NCI-H2081 (cell line): ENCODE data around the gene RAB11FIP3.

Source experiments
- DNase-seq, 2 experiments: peaks; one replicate each; lab custom pipeline; 2025; lab: John Stamatoyannopoulos, UW

Gene RAB11FIP3

DNA sequence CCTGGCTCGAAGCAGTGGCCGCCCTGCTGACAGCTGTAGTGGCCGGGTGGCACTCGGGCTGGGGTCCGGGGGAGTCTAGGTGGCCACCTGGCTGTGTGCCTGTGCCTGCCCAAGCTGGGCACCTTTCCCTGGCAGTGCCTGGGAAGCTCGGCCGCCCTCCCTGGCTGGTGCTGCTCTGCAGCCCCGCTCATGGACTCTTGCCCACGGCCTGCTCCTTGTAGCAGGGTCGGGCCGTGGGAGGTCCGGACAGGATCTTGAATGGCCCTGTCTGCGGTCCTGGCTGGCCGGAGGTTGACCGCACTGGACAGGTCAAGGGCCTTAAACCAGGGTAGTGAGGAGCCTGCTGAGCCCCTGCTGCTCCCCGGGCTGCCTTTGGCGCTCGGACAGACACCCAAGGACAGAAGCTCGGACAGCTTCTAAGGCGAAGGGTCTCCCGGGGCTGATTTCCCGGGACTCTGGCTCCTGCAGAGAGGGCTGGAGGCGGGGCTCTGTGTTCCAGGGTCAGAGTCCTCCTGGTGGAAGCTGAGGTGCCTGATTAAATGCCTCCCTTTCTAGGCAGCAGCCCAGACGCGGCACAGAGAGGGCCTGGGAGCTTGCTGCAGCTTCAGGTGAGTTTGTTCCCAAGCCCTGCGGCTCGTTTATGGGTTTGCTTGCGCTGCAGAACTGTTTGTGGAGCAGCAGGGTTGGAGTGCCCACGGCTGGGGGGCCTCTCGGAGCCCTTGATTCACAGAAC lies 108.1 kb downstream of the RAB11FIP3 start:
- no peak for DNase-seq

DNA sequence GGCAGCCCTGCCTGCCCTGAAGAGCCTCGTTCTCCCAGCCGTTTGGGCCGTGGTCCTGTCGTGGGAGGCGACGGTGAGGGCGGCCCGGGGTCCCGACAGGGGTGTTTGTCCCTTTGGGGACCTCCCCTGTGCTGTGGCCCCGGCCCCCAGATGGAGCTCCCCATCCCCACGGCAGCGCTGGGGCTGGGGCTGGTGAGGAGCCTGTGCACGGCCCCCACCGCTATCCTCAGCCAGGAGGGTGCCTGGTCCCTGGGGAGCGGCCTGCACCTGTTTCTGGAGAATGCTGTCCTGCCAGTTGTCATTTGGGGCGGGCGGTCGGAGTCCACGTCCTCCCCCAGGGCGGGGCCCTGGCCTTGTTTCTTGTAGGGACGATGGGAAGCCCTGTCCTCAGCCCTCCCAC lies 108.7 kb downstream of the RAB11FIP3 start:
- no peak for DNase-seq

DNA sequence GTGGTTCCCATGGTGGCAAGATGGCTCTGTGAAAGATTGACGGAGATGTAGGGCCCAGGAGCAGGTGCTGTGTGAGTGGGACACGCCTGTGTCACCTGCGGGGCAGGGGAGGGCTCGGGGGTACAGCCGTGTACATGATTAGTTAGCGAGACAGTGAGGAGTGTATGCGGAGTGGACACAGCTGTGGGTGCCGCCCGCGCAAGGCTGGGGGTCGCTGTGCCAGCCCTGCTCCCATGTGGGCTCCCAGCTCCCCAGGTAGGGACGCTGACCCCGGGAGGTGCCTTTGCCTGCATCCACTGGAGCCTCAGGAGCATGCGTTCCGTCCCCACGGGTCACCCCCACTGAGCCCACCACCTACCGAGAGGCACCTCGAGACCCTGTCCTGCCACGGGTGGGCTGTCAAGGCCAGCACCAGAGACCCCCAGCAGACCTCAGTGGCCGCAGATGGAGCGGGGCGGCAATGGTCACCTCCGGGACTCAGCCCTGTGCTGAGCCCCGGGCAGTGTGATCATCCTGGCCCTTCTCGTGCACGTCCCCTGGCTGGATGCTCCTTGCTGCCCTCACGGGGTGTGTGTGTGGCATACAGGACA lies 109.5 kb downstream of the RAB11FIP3 start:
- DNase-seq, result no peak

DNA sequence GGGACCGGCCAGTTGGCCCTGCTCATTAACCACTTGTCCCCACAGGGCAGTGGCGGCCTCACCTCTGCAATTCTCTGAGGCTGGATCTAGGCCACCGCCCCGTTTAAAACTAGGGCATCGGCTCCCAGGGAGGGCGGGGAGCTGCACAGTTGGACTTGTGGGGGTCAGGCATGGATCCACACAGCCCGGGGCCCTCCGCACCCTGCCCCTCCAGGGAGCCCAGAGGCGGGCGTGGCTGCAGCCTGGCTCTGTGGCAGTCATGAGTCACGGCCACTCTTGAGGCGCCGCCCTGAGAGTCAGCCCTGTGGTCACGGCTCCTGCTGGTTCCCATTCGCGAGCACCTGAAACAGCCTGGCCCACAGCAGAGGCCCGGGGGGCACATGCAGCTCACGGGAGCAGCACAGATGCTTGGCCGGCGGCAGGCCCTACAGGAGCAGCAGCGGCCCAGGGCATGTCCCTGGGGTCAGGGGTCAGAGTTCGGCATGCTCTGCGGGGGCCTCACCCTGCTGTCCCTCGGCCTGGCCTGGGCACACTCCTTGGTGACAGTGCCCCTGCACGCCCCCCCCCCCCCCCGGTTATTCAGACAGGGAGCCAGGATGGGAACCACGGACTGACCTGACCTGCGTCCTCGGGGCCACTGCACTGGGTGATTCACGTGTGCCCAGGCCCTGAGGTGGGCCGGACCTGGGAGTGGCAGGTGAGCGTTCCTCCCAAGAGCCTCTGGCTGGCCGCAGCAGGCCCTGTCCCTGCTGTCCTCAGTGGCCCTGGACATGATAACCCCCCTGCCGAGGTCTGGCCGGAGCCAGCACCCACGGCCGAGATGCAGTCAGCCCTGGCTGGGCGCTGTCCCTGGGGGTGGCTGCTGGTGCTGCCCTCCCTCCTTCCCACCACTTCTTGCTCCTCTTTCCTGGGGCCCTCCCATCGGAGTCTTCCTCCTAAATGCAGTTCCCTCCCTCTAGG lies 110.3 kb downstream of the RAB11FIP3 start:
- no peak for DNase-seq

DNA sequence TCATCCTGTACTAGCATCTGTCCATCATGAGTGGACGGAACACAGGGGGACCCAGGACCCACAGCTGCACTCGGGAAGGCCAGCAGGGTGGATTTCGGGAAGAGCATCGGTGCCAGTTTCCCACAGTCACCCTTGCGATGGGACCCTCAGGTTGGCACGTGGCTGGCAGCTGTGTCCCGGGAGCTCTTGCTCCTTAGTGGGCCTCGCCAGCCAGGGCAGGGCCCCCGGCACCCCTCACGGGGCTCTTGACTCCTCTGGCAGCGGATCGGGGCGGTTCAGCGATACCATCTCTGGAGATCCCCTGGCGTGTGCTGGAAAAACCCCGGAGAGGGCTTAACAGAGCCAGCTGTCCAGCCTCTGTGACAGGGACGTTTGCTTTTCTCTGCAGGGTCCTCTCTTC lies 111.3 kb downstream of the RAB11FIP3 start:
- DNase-seq, result no peak

DNA sequence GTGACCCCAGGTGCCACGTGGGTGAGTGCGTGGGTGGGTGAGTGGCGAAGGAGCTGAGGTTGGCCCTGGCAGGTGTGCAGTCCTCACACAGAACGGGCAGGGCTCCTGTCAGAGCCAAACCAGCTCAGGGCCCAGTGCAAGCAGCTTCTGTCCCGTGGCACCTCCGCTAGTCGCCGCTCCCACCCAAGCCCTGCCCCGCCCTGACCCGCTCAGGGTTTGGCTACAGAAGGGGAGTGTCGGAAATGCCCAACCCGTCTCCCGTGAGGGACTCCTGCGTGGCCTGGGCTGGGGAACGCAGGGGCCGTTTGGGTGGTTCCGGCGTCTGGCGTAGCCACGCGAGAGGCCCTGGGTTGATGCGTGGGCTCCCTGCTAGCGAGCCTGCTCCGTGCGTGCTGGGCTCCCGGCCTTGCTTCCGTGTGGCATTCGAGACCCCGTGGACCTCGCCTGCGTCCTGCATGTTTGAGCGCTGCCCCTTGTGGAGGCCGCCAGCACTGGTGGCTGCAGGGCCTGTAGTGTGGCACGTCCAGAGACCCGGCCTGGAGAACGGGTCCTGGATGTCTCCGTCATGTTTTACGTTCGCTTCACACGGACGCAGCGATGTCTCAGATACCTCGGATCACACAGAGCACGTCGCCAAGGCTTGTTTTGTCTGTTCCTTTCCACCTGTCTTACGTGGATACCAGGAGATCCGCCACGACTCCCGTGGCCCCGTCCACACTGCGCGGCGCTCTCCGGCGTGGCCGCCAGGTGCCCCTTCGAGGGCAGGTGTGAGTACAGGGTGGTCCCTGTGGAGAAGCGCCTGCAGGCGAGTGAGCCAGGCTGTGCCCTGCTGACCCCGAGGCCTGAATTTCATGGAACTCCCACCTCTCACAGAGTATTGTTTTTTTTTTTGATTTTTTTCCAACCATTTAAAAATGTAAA lies 112.2 kb downstream of the RAB11FIP3 start:
- no peak for DNase-seq

DNA sequence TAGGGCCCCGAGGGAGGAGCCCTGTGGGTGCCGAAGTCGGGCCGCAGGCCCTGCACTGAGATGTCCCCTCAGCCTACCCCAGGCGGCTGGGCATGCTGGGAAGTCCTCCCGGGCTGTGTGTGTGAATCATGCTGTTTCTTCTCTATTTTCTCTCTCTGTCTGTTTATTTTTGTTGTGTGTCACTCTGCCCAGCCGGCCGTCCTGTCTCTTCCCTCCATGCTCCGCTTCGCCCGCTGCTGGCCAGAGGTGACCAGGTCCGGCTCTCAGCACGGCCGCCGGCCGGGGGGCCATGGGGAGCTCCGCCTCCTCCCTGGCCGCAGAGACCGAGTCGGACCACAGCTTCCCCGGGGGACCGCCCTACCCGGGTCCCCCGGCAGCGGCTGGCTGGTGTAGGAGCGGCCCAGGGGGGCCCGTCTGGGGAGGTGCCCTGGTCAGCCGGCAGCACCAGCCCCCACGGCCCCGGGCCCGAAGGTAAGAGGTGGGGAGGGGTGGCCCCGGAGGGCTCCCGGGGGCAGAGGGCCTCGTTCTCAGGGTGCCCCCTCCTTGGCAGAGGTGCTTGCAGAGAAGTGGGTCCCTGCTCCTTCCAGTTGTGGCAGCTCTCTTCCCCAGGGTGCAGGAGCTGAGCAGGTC lies 114.6 kb downstream of the RAB11FIP3 start:
- DNase-seq, result no peak

DNA sequence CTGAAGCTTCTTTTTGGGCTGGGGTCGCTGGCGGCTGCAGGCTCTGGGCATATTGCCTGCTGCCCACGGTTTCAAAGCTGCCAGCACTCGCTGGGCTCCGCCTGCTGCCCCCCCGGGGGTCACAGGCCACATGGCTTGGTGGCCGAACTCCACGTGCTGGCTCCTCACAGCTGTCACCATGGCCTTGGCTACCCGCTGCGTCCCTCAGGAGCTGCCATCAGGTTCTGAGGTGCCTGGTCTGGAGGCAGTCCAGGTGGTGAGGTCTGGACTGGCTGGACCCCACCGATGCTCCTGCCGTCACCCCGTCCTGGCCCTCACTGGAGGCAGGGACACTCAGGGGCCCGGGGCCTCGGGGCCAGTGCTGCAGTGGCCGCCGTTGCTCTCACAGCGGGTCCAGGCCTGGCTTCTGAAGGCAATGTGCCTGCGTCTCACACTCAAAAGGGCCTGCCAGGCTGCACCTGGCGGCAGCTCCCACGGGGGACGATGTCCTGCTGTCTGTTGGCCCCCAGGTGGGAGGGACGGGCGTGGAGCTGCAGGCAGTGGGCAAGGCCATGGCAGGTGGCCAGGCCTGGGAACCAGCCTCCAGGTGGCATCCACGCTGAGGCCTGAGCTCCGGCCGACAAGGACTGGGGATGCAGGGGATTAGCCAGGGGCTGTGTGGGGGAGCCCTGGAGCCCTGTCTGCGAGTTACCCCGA lies 115.3 kb downstream of the RAB11FIP3 start:
- DNase-seq, result no peak

DNA sequence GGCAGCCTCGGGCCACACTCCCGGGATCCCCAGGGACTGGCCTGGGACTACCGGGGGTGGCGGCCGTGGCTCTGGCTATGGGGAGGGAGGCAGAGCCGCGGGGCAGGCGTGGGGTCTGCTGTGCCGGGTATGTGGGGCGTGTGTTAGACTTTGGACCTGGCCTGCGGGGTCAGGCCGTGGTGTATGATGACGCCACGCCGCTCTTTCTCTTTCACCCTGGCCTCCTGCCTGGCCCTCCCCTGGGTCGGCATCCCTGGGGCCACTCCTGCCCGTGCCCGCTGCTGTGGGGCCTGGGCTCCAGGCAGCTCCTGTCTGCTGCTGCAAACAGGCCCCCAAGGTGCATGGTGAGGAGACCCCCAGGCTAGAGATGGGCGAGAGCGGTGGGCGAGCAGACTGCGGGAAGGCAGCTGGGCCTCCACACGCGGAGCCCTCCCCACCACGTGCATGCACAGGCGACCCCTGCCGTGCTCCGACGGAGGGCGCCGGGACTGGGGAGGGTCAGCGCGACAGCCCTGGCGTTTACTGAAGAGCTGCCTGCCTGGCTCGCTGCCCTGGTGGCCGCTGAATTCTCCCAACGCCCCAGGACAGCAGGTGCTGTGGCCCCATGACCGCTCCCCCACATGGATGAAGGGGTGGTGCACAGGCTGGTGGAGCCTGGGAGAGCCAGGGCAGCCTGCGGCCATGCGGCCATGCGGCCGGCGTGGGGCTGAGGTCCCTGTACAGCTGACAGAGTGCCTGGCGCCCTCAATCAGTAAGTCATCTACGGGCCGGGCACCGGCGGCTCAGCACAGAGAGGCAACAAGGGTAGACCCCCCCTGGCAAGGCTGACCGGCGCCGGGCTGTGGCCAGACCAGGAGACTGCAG lies 118.1 kb downstream of the RAB11FIP3 start:
- no peak for DNase-seq

DNA sequence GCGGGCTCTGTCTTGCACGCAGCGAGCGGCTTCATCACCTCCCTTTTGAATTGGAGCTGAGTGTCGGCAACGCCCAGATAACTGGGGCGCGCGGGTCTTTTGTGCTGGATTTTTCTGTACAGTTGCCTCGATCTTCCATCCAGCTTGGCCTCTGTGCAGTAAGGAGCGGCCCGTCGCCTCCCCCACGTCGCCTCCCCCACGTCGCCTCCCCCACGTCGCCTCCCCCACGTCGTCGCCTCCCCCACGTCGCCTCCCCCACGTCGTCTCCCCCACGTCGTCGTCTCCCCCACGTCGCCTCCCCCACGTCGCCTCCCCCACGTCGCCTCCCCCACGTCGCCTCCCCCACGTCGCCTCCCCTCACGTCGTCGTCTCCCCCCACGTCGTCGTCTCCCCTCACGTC lies 119.1 kb downstream of the RAB11FIP3 start:
- DNase-seq, result no peak

DNA sequence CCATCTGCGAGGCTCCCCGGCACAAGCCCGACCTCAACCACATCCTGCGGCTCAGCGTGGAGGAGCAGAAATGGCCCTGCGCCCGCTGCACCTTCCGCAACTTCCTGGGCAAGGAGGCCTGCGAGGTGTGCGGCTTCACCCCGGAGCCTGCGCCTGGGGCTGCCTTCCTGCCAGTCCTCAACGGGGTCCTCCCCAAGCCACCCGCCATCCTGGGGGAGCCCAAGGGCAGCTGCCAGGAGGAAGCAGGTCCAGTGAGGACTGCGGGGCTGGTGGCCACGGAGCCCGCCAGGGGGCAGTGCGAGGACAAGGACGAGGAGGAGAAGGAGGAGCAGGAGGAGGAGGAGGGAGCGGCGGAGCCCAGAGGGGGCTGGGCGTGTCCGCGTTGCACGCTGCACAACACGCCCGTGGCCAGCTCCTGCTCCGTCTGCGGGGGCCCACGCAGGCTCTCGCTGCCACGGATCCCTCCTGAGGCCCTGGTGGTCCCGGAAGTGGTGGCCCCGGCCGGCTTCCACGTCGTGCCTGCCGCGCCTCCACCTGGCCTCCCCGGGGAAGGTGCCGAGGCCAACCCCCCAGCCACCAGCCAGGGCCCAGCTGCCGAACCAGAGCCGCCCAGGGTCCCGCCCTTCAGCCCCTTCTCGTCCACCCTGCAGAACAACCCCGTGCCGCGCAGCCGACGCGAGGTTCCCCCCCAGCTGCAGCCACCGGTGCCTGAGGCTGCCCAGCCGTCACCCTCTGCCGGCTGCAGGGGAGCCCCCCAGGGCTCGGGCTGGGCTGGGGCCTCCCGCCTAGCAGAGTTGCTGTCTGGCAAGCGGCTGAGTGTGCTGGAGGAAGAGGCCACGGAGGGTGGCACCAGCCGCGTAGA lies 121.7 kb downstream of the RAB11FIP3 start:
- DNase-seq, result no peak

DNA sequence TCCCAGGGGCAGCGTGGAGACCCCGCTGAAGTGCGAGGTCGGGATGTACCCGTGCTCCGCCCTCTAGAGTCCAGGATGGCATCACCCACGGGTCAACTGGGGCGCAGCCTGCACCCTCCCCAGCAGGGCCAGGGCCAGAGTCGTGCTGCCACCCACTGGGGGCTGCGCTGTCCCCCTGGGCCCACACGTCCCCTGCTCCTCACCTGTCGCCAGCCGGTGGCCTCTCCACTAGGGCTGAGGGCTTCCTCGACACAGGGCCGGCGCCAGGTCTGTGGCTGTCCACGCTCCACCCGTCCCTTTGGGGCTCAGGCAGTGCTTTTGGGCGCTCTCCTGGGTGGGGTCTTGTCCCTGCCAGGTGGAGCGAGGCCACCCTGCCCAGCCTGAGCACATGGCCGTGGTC lies 123.1 kb downstream of the RAB11FIP3 start:
- no peak for DNase-seq

DNA sequence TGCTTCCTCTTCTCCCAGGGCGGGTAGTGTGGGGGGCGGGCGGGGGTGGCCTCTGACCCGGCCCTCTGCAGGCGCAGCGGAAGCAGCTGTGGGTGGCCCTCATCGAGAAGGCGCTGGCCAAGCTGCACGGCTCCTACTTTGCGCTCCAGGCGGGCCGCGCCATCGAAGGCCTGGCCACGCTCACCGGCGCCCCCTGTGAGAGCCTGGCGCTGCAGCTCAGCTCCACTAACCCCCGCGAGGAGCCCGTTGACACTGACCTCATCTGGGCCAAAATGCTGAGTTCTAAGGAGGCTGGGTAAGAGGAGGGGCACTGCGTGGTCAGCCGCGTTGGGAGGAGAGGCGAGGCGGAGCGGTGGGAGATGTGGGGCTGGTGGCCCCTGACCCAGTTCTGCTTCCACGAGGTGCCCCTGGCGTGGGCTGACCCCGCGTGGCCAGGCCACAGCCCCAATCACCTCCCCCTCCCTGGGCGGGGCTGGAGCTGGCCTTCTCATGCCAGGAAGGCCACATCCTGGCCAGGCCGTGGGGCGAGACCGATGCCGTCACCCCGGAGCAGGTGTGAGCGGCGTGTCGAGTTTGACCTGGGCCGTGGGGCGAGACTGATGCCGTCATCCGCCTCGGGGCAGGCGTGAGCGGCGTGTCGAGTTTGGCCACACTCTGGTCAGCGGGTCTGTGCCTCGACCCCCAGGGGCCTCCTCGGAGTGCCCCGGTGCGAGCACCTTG lies 124.3 kb downstream of the RAB11FIP3 start:
- DNase-seq, result no peak

DNA sequence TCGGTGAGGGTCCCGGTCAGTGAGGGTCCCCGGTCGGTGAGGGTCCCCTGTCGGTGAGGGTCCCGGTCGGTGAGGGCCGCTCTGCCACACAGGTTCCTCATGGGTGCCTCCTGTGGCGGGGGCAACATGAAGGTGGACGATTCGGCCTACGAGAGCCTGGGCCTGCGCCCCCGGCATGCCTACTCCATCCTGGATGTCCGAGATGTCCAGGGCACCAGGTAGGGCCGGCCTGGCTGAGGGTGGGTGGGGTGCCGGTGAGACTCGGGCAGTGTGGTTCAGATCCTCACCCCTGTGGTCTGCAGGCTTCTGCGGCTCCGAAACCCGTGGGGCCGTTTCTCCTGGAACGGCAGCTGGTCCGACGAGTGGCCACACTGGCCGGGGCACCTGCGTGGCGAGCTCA lies 125.8 kb downstream of the RAB11FIP3 start:
- DNase-seq, result no peak

DNA sequence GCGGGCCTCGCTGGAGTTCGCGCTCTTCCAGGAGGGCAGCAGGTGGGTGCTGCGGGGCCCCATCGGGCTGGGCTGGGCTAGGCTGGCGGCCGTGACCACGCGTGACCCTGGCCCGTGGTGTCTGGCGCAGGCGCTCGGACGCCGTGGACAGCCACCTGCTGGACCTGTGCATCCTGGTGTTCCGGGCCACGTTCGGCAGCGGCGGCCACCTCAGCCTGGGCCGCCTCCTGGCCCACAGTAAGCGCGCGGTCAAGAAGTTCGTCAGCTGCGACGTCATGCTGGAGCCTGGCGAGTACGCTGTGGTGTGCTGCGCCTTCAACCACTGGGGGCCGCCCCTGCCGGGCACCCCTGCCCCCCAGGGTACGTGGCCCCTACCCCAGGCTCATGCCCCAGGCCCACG lies 126.7 kb downstream of the RAB11FIP3 start:
- no peak for DNase-seq

DNA sequence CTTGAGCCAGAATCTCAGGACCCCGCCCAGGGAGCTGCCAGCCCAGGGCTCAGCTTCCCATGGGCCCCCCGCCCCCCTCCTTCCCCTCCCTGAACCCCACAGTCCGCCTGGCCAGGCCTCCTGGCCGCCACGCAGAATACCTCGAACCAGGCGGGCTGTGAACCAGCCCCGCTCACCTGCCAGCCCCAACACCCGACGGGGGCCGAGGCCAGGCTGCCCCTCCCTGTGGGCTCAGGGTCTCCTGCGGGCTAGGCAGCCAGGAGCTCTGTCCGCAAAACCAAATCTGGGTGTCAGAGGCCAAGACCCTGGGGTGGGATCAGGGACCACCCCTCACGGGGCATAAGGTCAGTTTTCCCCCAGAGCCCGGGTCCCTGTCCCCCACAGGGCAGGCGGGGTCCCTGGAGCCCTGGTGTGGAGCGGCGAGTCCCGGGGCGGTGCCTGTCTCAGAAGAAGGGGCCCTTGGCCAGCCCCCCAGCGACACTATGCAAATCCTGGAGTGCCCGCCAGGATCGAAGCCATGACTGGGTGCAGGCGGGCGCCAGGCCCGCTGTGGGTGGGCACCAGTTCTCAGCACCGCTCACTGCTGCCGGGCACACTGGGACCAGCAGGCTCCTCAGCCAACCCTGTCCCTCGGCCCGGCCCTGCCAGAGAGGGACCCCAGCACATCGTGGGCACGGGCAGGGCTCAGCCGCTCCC lies 128.3 kb downstream of the RAB11FIP3 start:
- no peak for DNase-seq

DNA sequence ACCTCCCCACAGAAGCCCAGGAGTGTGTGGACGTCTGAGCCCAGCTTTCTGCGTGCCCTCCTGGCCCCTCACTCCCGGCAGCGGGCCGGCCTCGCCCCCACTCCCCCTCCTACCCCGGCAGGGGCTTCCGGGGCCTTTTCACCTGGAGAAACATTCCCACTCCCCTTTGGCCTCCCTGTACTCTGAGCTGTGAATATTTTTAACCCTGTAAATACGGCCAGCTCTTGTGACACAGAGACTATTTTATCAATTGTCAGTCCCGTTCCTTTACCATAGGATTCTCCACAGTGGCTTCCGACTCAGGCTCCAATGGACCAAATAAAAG lies 128.8 kb downstream of the RAB11FIP3 start:
- DNase-seq, result no peak
